ENCODE measurements around the gene RALGDS. TPM values are rescaled to one million over a fixed set of nuclear protein-coding genes. Genes with fewer than 3 reads are reported as not detected.

Gene RALGDS
- total RNA-seq, 2 donors from 2014 or later: 24.2 to 39.7 TPM

GRCh38 chr9:133111808-133112662, 9.0 kb downstream of the RALGDS start:
- Histone ChIP-seq H3K4me1 (peaks cover 21% of the 10 kb centered on the region), H3K9ac (ENCODE audit: low read depth in 2 of 2, low read length in 2 of 2) (no peak overlapping the region), H3K27me3 (no peaks in the 10 kb centered on the region), H3K4me3 (no peak overlapping the region), H3K27ac (no peak overlapping the region), H3K9me3 (no peaks in the 10 kb centered on the region), H3K36me3 (peaks cover 24% of the 10 kb centered on the region)
- DNase-seq: no peak
- no peak for TF ChIP-seq CTCF (IDR thresholded peaks at IDR 0.05)
- intact Hi-C loops (cut with DNase I): no loop called here

GRCh38 chr9:133109931-133110650, 10.9 kb downstream of the RALGDS start:
- H3K36me3 ChIP-seq: peaks cover 32% of the 10 kb centered on the region
- TF ChIP-seq CTCF (IDR thresholded peaks at IDR 0.05): no peak
- no peaks in the 10 kb centered on the region for H3K9me3 ChIP-seq
- intact Hi-C loops (cut with DNase I): loop anchor here (10.0 kb wide), 1 partner anchor 65 kb away; no protein-coding TSS in a partner anchor
- H3K4me1 ChIP-seq: peaks cover 11% of the 10 kb centered on the region
- no peaks in the 10 kb centered on the region for H3K27me3 ChIP-seq
- DNase-seq: no peak
- H3K4me3 ChIP-seq: no peak overlapping the region
- no peak overlapping the region for H3K27ac ChIP-seq
- H3K9ac ChIP-seq (ENCODE audit: low read depth in 2 of 2, low read length in 2 of 2): no peak overlapping the region

DNA sequence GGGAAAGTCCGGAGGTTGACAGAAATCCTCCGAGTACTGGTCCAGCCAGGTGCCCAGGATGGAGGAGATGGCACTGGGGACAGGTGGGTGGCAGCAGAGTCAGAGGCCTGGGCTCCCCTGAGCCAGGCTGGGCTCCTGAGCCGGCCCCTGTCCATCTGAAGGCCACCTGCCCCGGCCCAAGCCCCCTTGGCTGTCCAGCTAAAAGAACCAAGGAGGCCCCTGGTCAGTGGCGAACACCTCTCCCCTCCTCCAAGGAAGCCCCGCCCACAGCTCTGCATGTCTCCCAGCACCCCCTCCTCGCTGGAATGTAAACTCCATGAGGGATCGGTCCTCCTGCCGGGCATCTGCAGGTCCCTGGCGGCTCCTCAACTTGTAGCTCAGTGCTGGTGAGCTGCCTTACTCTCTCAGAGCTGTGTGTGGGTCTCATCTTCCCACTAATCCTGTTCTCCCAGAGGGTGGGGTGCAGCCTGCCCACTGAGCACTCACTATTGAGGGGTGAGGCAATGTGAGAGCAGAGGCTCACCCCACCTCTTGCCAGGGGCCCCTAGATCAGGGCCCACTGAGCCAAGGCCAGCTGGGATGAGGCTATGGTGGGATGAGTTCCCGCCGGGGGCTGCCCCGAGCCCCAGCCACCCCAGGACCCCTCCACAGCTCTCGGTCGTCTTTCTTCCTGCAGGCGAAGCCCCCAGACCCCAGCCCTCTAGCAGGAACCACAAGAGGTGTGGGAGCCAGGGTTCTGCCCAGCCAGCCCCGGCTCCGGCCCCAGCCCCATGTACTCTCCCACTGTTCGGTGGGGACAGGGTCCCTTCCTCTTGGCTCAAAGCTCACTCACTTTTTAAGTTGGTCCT, 12.0 kb downstream of the RALGDS start:
- Histone ChIP-seq H3K9ac (ENCODE audit: low read depth in 2 of 2, low read length in 2 of 2) (no peak overlapping the region), H3K27ac (no peak overlapping the region), H3K4me3 (no peak overlapping the region), H3K9me3 (no peaks in the 10 kb centered on the region), H3K4me1 (peaks cover 5% of the 10 kb centered on the region), H3K27me3 (no peaks in the 10 kb centered on the region), H3K36me3 (peaks cover 32% of the 10 kb centered on the region)
- intact Hi-C loops (cut with DNase I): loop anchor here (10.0 kb wide), 1 partner anchor 64 kb away; no protein-coding TSS in a partner anchor
- no peak for DNase-seq
- no peak for TF ChIP-seq CTCF (IDR thresholded peaks at IDR 0.05)

DNA sequence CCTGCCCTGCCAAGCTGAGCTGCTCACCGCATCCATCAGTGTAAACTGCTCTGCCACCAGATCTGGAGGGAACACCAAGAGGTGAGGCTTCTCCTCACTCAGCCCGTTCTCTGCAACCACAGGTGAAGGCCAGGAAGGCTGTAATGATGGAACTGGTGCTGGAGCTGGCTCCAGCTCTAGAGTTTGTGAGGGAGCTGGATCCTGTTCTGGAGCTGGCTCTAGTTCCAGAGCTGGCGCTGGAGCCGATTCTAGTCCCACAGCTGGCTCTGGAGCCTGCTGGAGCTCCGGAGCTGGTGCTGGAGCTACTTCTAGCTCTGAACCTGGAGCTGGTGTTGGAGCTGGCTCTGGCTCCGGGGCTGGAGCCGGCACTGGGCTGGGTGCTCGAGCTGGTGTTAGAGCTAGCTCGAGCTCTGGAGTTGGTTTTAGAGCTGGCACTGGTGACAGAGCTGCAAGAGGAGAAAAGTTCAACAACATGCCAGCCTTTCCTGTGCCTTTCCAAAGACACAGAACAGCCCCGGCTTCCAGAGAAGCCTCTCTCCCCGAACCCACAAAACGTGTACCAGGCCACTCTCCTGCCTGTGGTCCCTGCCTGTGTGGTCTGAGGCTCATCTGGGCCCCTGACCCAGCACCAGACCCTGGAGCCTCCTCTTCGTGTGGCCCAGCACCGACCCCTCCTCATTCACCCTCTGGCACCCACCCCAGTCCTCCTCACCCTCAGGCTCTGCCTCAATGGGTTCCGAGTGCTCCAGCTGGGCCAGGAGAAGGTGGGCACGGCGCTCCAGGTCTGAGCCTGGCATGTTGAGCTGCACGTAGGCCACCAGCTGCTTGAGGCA, 12.9 kb downstream of the RALGDS start:
- H3K4me3 ChIP-seq: no peak overlapping the region
- intact Hi-C loops (cut with DNase I): loop anchor here (10.0 kb wide), 1 partner anchor 63 kb away; no protein-coding TSS in a partner anchor
- no peaks in the 10 kb centered on the region for H3K27me3 ChIP-seq
- TF ChIP-seq CTCF (IDR thresholded peaks at IDR 0.05): no peak
- no peaks in the 10 kb centered on the region for H3K4me1 ChIP-seq
- H3K9me3 ChIP-seq: no peaks in the 10 kb centered on the region
- DNase-seq: no peak
- H3K36me3 ChIP-seq: peaks cover 32% of the 10 kb centered on the region
- H3K9ac ChIP-seq (ENCODE audit: low read depth in 2 of 2, low read length in 2 of 2): no peak overlapping the region
- no peak overlapping the region for H3K27ac ChIP-seq
